GM18519 (cell line): ENCODE measurements around the gene SDHB.

Source experiments
- ATAC-seq: cut with Tn5 transposase; IDR thresholded peaks from one replicate; pipeline ENCODE4 v1.9.1; 2021; ENCODE audit warnings: mild to moderate bottlenecking, moderate library complexity; ENCODE audit not compliant: unreplicated experiment, low FRiP score

The SDHB gene

GRCh38 chr1:16992102-16992501 is 61.7 kb downstream of the SDHB start:
- ATAC-seq = no peak

DNA sequence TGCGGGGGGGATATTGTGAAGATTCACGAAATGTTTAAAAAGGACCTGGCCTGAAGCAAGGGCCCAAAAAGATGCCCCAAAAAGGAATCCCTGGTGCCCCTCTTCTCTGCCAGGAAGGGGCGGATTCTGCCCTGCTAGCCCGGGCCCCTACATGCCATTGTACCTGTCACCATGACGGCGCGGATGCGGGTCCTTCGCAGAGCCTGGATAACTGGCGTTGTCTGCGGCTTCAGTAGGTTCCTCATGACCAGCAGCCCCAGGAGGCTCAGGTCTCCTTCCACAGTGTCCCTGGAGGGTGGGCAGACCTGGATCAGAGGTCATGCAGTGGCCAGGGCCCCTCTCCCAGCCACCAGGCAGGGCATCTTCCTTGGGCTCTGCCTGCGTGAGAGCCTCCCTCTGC is 62.3 kb downstream of the SDHB start:
- ATAC-seq = no peak

DNA sequence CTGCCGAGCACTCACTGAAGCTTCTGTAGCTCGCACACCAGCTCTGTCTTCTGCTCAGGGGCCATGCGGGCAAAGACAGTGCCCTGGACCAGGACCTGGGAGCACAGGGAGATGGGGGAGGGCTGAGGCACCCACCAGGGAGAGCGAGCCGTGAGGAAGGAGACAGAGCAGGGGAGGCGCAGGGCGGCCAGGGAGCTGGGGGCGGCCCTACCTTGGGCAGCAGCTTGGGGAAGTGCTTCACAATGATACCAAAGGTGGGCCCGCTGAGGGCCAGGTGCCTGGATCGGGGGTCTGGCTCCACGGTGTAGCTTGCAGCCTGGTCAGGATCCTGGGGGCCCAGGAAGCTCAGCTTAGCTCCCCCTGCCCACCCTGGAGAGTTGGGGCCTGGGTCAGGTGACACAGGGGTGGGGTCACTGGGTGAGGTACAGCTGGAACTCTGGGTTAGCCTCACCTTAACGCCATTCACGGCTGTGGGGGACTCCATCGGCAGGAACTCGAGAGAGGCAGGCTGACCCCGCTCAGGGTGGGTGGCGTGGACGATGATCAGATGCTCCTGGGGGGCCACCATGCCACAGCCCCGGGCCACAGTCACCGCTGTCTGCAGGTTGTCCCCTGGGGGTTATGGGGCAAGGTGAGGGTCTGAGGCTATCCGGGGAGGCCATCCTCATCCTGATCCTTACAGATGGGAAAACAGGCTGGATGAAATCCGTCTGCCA is 64.0 kb downstream of the SDHB start:
- ATAC-seq = no peak

GRCh38 chr1:16988210-16988609 is 65.6 kb downstream of the SDHB start:
- no peak for ATAC-seq

- no peak for ATAC-seq
These were observed 66.9 kb downstream of the SDHB start for GRCh38 chr1:16986962-16987361.

- ATAC-seq = no peak
These were observed 67.3 kb downstream of the SDHB start for GRCh38 chr1:16986560-16986959.

- ATAC-seq = no peak
These were observed 67.7 kb downstream of the SDHB start for GRCh38 chr1:16986113-16986512.

DNA sequence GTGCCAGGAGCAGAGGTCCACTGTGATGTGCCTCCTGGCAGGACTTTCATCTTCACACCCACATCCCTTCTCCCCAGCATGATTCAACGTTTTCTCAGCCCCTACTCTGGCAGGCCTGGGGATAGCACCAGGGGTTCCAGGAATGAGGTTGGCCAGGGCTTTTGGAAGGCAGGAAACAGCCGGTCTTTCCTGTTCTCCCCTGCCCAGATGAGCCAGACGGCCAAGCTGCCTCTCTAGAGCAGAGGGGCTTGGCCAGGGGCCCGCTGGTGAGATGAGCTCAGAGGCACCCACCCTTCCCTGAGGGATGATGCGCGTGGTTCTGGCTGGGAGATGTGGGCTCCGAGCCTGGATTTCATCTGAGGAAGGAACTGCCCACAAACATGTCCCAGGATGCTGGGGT is 69.1 kb downstream of the SDHB start:
- ATAC-seq = no peak

DNA sequence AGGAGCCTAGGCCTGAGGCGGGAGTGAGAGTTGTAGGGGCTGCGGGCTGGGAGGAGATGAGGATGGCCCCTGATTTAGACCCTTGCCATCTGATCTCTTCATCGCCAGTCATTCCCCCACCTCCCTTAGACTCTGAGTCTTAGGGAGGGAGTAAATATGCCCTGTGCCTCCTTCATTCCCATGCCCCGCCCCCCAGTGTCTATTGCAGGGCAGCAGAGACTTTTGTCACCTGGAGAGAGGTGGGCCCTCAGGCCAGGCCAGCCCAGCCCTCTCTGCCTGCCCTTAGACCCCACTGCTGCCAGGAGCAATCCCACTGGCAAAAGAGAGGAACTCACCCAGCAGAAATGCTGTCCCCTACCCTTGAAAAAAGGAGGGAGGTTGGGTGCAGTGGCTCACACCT is 70.2 kb downstream of the SDHB start:
- no peak for ATAC-seq

DNA sequence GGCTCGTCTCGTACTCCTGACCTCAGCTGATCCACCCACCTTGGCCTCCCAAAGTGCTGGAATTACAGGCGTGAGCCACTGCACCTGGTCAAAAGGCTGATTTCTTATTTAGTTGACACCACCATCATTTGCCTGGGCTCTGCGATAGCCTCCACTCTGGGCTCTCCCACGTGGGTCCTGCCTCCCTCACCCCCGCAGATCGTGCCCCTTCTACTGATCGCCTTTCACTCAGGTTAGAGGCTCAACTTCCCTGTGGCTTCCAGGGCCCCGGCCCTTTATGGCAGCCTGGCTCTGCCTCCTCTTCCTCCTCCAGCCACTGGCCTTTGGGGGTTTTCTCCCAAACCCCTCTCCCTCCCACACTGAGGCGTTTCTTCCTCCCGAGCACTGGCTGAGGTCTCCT is 70.9 kb downstream of the SDHB start:
- ATAC-seq = no peak

DNA sequence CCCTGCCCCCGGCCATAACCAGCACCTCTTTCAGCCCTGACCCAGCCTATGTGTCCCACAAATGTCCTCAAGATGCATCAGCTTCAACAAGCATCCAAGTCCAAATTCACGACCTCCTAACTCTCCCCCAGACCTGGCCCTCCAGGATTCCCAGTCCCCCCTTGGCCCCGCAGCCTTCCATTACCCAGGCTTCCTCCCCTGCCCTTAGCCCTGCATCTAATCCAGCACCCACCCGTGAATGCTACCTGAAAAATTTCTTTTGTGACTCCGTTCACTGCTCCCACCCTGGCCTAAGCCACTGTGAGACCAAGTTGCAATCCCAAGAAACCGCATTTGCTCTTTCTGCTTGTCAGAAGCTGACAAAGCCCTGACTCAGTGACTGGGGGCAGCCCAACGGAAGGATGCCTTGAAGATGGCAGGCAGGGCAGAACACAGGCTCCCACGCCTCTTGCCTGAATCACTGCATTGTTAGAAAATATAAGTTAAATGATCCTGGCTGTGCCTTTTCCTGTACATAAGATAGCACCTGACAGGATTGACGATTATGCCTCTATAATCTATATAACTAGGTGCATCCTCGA is 72.5 kb downstream of the SDHB start:
- no peak for ATAC-seq

GRCh38 chr1:16980473-16981268 is 73.2 kb downstream of the SDHB start, which contains the start of gene MFAP2:
Gene MFAP2 (minus strand): TSS chr1:16980620. CDS start chr1:16978273, 2,347 bp downstream.
- no peak for ATAC-seq

GRCh38 chr1:16979475-16980327 is 74.1 kb downstream of the SDHB start:
- no peak for ATAC-seq

DNA sequence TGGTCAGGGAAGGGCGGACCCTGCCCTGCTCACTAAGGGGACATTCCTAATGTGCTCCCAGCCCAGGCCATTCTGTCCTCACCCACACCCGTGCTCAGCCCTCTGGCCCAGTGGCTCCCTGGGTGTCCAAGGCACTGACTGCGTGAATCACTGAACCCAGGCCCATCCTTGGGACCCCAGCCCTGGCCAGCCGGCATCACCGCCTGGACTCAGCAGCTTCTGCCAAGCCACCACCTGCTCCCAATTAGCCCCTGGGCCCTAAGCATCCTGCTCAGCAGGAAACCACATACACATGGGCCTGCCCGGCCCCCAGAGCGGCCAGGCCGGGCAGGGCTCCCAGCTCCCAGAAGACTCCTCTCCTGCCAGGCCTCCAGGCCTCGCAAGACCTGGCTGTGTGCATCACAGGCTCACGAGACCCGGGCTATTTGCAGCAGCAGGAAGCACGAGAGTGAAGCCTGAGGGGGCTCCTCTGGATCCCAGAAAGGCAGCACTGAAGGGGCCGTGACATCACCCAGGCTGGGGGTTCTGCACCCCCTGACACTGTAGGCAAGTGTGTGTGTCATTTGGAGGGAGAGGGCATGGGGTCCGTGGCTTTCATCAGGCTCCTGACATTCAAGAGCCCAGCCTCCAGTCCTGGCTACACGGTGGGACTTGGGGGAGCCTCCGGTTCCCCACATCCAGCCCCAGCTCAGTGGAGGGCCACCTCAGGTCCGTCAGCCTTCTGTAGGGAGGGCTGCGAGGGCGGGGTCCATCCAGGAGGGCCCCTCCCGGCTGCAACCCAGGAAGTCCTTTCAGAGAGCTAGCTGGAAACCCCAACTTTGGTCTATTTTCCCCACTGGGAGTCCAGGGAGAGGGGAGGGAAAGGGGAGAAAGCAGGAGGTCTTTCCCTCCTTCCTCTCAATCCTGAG is 75.0 kb downstream of the SDHB start:
- ATAC-seq = no peak

GRCh38 chr1:16978139-16978538 is 75.7 kb downstream of the SDHB start:
- ATAC-seq = no peak

- no peak for ATAC-seq
These were observed 76.5 kb downstream of the SDHB start for GRCh38 chr1:16977377-16977776.

DNA sequence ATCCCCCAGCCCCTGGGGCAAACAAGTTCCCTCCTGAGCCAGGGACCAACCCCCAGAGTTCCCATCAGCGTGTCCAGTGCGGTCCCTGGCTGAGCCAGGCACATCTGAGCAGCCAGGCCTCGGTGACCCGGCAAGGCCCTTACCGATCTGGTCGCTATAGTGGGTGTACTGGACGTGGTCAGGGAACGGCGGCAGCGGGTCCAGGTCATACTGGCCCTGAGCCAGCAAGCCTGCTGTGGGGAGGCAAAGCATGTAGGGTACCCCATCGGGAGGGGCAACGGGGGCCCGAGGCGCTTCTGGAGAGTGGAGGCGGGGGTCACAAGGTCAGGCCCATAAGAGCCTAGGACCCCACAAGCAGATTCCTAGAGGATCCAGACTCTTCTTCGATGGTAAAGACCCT is 76.9 kb downstream of the SDHB start:
- no peak for ATAC-seq

DNA sequence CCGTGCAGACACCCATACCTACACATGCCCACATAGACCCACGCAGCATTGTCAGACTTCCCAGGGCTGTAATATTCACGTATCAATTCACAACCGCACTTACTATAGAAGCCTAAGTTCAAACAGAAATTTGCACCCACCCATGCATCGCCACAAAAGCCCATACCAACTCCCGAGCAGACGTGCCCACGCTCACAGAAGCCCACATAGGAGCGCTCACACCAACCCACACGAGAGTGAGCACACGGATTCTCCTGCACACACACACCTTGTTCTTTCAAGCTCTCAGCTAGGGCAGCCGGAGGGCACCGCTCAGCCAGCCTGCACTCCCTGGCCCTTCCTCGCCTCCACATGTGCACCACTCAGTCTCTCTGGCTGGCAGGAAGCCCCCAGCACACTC is 78.0 kb downstream of the SDHB start:
- no peak for ATAC-seq

- ATAC-seq = no peak
These were observed 78.6 kb downstream of the SDHB start for GRCh38 chr1:16975211-16975610.

DNA sequence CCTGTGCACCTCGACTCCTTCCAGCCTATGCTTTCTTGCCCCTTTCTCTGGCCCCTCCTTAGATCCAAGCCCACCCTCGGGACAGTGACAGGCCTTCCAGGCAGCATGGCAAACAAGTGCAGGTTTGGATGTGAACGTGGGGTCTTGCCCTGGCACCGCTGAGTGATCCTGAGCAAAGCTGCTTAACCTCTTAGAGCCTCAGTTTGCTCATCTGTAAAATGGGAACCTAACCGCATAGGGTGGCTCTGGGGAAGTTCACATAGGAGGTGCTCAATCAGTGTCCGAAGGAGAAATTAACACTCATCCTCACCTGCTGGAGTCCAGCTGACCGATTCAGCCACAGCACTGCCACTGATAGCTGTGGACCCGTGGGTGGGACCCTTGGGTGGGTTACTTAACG is 80.6 kb downstream of the SDHB start:
- no peak for ATAC-seq
